Thyroid gland (tissue), 4 donors: ENCODE measurements around the gene RNF141. TPM values are rescaled to one million over a fixed set of nuclear protein-coding genes. Genes with fewer than 3 reads are reported as not detected.

ENCODE experiments used
- DNase-seq, 2 donors: peaks; one replicate each; pipeline ENCODE4 v3.0.0-alpha.2; 2019
- H3K27ac ChIP-seq, 3 donors: fragments of 200-600 bp; sonication (generic); 1 replicate in 2 of 3; 2 replicates in 1 of 3; pipeline ENCODE4 v1.5.1; 2016 to 2019; ENCODE audit warnings: mild to moderate bottlenecking in 1 of 3, moderate library complexity in 1 of 3
- H3K27me3 ChIP-seq: fragments of 200-600 bp; sonication (generic); one replicate; pipeline ENCODE4 v1.5.1; 2019
- H3K36me3 ChIP-seq, 2 donors: fragments of 200-600 bp; sonication (generic); one replicate each; pipeline ENCODE4 v1.5.1; 2016 to 2019
- H3K4me1 ChIP-seq, 2 donors: fragments of 200-600 bp; sonication (generic); one replicate each; pipeline ENCODE4 v1.5.1; 2017 to 2019
- H3K4me3 ChIP-seq, 3 donors: fragments of 200-600 bp; sonication (generic); replicated peaks in 1 of 3; 1 replicate in 2 of 3; 2 replicates in 1 of 3; pipeline ENCODE4 v1.5.1; 2016; ENCODE audit warnings: mild to moderate bottlenecking in 1 of 3
- H3K9me3 ChIP-seq: fragments of 200-600 bp; sonication (generic); one replicate; pipeline ENCODE4 v1.5.1; 2017
- POLR2A ChIP-seq, 2 donors: fragments of 450-650 bp; IDR thresholded peaks; one replicate each; pipeline ENCODE4 v1.6.1; 2017; ENCODE audit warnings: antibody characterized with exemption in 2 of 2, mild to moderate bottlenecking in 2 of 2, moderate library complexity in 1 of 2
- WGBS, 2 donors: methylation state at CpG; one replicate each; pipeline ENCODE4 v1.1.5; 2017; 5-methylcytosine and 5-hydroxymethylcytosine counted together
- intact Hi-C: fragments of 100-400 bp; cut with DNase I; formaldehyde crosslinking; loops from one replicate; pipeline ENCODE4 v1.15.1; 2023
- total RNA-seq, 4 donors: library from RNA; depleted of rRNA; stranded (reverse); fragments of >200 nt; gene quantifications; one replicate each; pipeline ENCODE4 v1.2.3, GENCODE V29; 2016
- TF ChIP-seq, protein P1 (sequence below), 6 experiments: fragments of 200-600 bp in 3 of 6; fragments of 450-650 bp in 3 of 6; sonication (generic) in 3 of 6; IDR thresholded peaks; one replicate each; pipeline ENCODE4 v1.5.1; 2016 to 2019; ENCODE audit warnings: antibody characterized with exemption in 6 of 6, mild to moderate bottlenecking in 2 of 6, inconsistent platforms in 1 of 6, moderate library complexity in 1 of 6

The RNF141 gene
- total RNA-seq, 4 donors from 2014 or later, result 32.4 to 45.3 (median 40.7) TPM

DNA sequence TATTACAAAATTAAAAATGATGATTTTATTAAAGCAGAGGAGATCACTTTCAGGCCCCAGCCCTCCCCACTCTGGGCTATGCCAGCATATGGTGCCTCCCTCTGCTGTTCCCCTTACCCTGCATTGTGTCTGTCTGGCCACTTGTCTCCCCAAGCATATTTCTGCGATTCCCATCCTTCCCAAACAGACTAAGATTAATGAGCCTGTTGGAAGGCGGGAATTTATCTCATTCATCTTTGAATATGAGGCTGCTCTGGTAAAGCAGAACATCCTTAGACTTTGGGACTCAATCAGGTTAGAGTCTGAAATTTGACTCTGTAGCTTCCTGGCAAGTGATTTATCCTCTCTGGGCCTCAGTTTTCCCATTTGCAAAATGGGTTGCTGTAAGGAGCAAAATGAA lies 60.2 kb downstream of the RNF141 start:
- H3K36me3 ChIP-seq, result no peaks in the 10 kb centered on the region
- no peaks in the 10 kb centered on the region for H3K9me3 ChIP-seq
- 92 to 93% methylated on average over 2 of the region's 2 CpGs for WGBS, 2 donors
- H3K27me3 ChIP-seq, result no peaks in the 10 kb centered on the region
- intact Hi-C loops, result no loop called here
- no peaks in the 10 kb centered on the region for H3K4me1 ChIP-seq
- H3K27ac ChIP-seq, result no peak overlapping the region
- TF ChIP-seq POLR2A (IDR thresholded peaks at IDR 0.05), result no peak
- TF ChIP-seq, protein P1, sequence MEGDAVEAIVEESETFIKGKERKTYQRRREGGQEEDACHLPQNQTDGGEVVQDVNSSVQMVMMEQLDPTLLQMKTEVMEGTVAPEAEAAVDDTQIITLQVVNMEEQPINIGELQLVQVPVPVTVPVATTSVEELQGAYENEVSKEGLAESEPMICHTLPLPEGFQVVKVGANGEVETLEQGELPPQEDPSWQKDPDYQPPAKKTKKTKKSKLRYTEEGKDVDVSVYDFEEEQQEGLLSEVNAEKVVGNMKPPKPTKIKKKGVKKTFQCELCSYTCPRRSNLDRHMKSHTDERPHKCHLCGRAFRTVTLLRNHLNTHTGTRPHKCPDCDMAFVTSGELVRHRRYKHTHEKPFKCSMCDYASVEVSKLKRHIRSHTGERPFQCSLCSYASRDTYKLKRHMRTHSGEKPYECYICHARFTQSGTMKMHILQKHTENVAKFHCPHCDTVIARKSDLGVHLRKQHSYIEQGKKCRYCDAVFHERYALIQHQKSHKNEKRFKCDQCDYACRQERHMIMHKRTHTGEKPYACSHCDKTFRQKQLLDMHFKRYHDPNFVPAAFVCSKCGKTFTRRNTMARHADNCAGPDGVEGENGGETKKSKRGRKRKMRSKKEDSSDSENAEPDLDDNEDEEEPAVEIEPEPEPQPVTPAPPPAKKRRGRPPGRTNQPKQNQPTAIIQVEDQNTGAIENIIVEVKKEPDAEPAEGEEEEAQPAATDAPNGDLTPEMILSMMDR (IDR thresholded peaks at IDR 0.05), result no peak
- DNase-seq, result no peak
- H3K4me3 ChIP-seq, result no peak overlapping the region

DNA sequence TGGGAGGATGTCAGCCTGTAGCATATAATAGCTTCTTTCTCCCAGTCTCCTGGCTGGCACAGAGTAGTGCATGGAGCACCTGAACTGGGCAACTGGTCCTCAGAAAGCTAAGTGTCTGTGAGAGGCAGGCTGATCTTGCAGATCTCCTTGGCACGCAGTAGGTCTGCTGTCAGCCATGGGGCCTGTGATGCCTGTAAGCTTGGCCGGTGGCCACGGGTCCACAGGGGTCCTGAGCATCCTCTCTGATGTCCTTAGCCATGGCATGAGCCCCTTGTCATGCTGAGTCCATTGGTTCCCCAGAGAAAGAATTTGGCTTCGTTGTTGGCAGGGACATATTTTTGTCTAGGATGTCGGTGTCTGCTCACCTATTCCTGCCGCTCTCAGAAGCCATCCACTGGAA lies 61.0 kb downstream of the RNF141 start:
- Histone ChIP-seq H3K4me1 (no peaks in the 10 kb centered on the region), H3K9me3 (no peaks in the 10 kb centered on the region), H3K36me3 (no peaks in the 10 kb centered on the region), H3K27me3 (no peaks in the 10 kb centered on the region), H3K4me3 (no peak overlapping the region), H3K27ac (no peak overlapping the region)
- no peak for DNase-seq
- TF ChIP-seq POLR2A (IDR thresholded peaks at IDR 0.05), result no peak
- TF ChIP-seq, protein P1 (IDR thresholded peaks at IDR 0.05), result no peak
- 84 to 87% methylated on average over 4 to 6 of the region's 6 CpGs for WGBS, 2 donors
- intact Hi-C loops, result no loop called here

DNA sequence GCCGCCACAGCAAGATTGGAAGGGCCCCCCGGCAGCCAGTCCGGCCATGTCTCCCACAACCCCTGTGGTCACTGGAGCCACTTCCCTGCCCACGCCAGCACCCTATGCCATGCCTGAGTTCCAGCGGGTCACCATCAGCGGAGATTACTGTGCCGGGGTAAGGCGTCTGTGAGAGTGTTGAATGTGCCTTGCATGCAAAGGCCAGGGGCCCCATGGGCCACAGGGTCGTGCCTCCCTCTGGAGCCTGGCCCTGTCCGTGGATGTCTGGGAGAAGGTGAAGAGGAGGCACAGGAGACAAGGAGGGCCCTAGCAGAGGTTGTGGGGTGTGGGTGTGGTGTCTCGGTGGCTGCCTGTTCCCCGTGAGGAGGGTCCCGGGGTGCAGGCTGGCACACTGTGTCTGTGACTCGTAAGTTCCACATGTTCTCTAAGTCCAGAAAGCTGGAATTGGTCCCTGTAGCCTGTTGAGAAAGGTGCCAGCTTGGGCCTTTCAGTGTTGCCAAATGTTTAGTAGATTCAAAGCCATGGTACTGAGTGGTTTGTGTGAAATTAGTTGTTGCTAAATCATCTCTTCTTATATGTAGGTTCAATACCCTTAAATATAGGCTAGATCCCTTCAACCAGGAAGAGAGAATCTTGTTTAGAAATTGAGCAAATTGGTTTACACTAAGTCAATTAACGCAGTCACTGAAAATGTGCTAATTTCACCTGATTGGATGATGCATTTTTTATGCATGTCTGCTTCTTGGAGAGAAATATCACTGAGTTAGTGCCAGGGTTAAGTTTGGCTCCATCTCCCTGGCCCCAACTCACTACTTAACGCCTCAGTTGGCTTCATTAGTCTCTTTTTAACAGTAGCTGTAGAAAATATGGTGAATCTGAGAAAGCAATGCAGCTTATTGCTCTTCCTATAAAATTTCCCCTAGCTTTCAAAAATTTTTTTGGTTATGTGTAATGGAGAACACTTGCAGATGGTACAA lies 62.1 kb downstream of the RNF141 start:
- peak in 1 of 2 donors; percentile 26 for DNase-seq

DNA sequence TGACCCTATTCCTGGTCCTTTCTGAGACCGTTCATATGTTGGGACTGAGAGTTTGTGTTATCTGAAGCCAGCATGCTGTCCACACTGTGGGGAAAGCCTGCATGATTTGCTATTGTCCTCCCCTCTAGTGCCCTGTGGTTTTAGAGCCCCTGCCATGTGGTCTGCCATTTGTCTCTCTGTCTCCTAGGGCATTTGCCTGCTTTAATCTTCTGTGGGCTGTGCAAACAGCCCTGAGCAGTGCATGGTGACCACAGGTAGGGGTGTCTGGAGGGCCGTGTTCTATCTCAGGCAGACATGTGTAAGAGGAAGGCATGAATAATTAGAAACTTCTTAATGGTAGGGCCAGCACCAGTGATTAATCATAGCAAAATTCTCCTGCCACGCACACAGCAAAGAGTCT lies 62.9 kb downstream of the RNF141 start:
- TF ChIP-seq POLR2A (IDR thresholded peaks at IDR 0.05), result no peak
- TF ChIP-seq, protein P1 (IDR thresholded peaks at IDR 0.05), result no peak
- no peak for DNase-seq
- H3K4me1 ChIP-seq, result no peaks in the 10 kb centered on the region

More for the DNA sequence above, 62.1 kb downstream of the RNF141 start:
- Histone ChIP-seq H3K27ac (peak overlapping the region in 1 of 3 donors; percentile 0), H3K36me3 (no peaks in the 10 kb centered on the region), H3K9me3 (no peaks in the 10 kb centered on the region), H3K4me1 (no peaks in the 10 kb centered on the region), H3K27me3 (no peaks in the 10 kb centered on the region), H3K4me3 (no peak overlapping the region)
- WGBS, 2 donors, result 84 to 97% methylated on average over 11 to 13 of the region's 16 CpGs
- no peak for TF ChIP-seq POLR2A (IDR thresholded peaks at IDR 0.05)
- TF ChIP-seq, protein P1 (IDR thresholded peaks at IDR 0.05), result no peak
- intact Hi-C loops, result no loop called here

DNA sequence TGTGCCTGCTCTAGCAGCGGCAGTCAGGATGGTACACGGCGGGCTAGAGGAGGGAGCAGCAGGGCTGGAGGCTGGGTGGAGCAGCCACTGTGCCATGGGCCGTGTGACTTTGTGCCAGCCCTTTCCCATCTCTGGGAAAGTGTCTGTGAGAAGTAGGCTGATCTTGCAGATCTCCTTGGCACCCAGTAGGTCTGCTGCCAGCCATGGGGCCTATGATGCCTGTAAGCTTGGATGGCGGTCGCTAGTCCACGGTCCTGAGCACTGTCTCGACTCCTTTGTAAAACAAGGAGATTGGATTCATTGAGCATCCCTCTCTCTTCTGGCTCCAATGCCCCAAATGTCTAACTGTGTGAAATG lies 63.3 kb downstream of the RNF141 start:
- no peaks in the 10 kb centered on the region for H3K36me3 ChIP-seq
- no peak overlapping the region for H3K4me3 ChIP-seq
- H3K27ac ChIP-seq, result no peak overlapping the region
- WGBS, 2 donors, result 94 to 97% methylated on average over 8 of the region's 8 CpGs
- intact Hi-C loops, result no loop called here
- DNase-seq, result no peak
- TF ChIP-seq, protein P1 (IDR thresholded peaks at IDR 0.05), result no peak
- TF ChIP-seq POLR2A (IDR thresholded peaks at IDR 0.05), result no peak
- no peaks in the 10 kb centered on the region for H3K27me3 ChIP-seq
- H3K9me3 ChIP-seq, result no peaks in the 10 kb centered on the region
- H3K4me1 ChIP-seq, result no peaks in the 10 kb centered on the region

More for the DNA sequence above, 62.9 kb downstream of the RNF141 start:
- no peaks in the 10 kb centered on the region for H3K9me3 ChIP-seq
- no peaks in the 10 kb centered on the region for H3K27me3 ChIP-seq
- H3K36me3 ChIP-seq, result no peaks in the 10 kb centered on the region
- intact Hi-C loops, result no loop called here
- H3K27ac ChIP-seq, result no peak overlapping the region
- 87 to 92% methylated on average over 3 of the region's 3 CpGs for WGBS, 2 donors
- no peak overlapping the region for H3K4me3 ChIP-seq
